ENCODE measurements around the gene CPTP.

GRCh38 chr1:1275836-1276235, 48.8 kb upstream of the CPTP start:
- TF ChIP-seq CTCF (IDR thresholded peaks at IDR 0.05): no peak
- TF ChIP-seq EZH2phosphoT487 (IDR thresholded peaks at IDR 0.05): no peak
- no peak for TF ChIP-seq EZH2 (IDR thresholded peaks at IDR 0.05)

Data from neural progenitor cell (in vitro differentiated cells).